Subcutaneous preadipocyte (primary cell): ENCODE measurements around the gene MMP12. TPM values are rescaled to one million over a fixed set of nuclear protein-coding genes. Genes with fewer than 3 reads are reported as not detected.

Experiments used
- small RNA-seq: library from RNA; depleted of rRNA; stranded (forward); fragments of <200 nt; gene quantifications from one replicate; pipeline ENCODE3, GENCODE V24; 2012
- total RNA-seq: library from RNA; depleted of rRNA; stranded (reverse); fragments of >200 nt; gene quantifications from 2 replicates; pipeline ENCODE4 v1.2.3, GENCODE V29; 2012

MMP12 gene
- 0.59 TPM in 1 of 2 replicates, not detected in the other for total RNA-seq

DNA sequence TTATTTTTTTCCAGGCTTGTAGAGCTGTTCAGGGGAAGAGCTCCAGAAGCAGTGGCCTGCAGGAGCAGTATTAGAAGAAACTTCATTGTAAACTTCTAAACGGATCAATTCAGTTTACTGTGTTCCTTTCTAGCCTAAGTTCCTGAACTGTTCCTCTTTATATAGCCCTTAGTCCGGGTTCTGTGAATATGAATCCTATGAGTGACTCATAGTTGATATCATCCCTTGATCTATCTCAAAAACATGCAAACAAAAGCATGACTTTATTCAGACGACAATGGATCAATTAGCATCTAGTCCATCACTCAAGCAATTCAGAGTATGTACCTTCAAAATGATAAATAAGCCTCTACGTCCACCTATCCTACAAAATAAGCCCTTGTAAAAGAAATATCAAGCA, at the start of gene MMP12:
Gene MMP12 (minus strand): TSS at position 131 of the 400 bp plus-strand sequence. CDS start 45 bp downstream, at position 86.

DNA sequence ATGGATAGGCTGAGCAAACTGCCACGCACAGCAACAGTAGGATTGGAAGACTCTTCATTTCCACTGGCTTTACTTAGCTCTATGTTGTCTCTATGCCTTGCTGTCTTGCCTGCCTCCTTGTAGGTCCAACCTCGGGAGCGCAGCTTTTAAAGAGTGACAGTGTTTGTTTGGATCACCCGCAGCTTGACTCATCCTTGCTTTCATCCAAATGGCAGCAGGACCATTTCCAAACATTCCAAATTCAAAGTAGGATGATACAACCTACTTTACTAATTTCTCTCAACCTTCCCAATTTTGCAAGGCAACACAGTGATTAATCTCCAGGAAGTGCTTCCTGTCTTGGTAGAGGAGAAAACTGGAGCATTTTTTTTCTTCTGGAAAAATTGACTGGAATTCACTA, 31.3 kb downstream of the MMP12 start, which contains the start of gene MMP3:
Gene MMP3 (minus strand): TSS at position 121 of the 400 bp plus-strand sequence. CDS start 63 bp downstream, at position 58.

Small RNA genes lying within 50 kb of the gene (small RNA-seq; reads per million reads assigned to genes)
- not detected for gene RNU7-159P

Other genes starting within 250 kb of the MMP12 start
- not detected in 2 replicates for gene MMP20, start 249.7 kb downstream of the MMP12 start, total RNA-seq
- under 0.01 TPM in 1 of 2 replicates, not detected in the other for gene MMP27, start 169.2 kb downstream of the MMP12 start, total RNA-seq
- gene MMP8, start 150.0 kb downstream of the MMP12 start, total RNA-seq: not detected in 2 replicates
- gene MMP10, start 94.4 kb downstream of the MMP12 start, total RNA-seq: not detected in 2 replicates
- gene MMP1, start 76.8 kb downstream of the MMP12 start, total RNA-seq: 4.4 and 681 TPM in 2 replicates
- gene MMP3, start 31.4 kb downstream of the MMP12 start, total RNA-seq: 1.8 and 64.3 TPM in 2 replicates
- not detected in 2 replicates for gene MMP13, start 80.8 kb upstream of the MMP12 start, total RNA-seq
- gene DCUN1D5, start 217.2 kb upstream of the MMP12 start, total RNA-seq: 58.4 and 75.3 TPM in 2 replicates
- gene DYNC2H1, start 234.4 kb upstream of the MMP12 start, total RNA-seq: 62.2 and 74.2 TPM in 2 replicates